Mesenteric fat pad (tissue), 1 donor: ENCODE data around the gene GARIN5A. TPM values are rescaled to one million over a fixed set of nuclear protein-coding genes. Genes with fewer than 3 reads are reported as not detected.

ENCODE experiments used
- DNase-seq: peaks from one replicate; pipeline ENCODE4 v3.0.0-alpha.2; 2020; ENCODE audit warnings: low spot score
- long read RNA-seq: library from polyadenylated mRNA; unstranded; transcript quantifications from one replicate; pipeline ENCODE4 v2.0.0, GENCODE V29; 2020
- total RNA-seq: library from RNA; stranded (reverse); fragmentation: NEBNext Ultra II Directional; extraction: Animal tissue kit (Norgen Biotek cat#: 25700); gene quantifications from one replicate; pipeline ENCODE4 v1.2.1, GENCODE V29; 2021
- donor health status: DM: yes; HTN: yes; CAD: no.

GARIN5A gene
- total RNA-seq: 0.35 TPM
- long read RNA-seq, partial matches to known transcripts: 0 of 1 reads
- long read RNA-seq, other reads (novel, unspliced or antisense): 1 of 1 reads

DNA sequence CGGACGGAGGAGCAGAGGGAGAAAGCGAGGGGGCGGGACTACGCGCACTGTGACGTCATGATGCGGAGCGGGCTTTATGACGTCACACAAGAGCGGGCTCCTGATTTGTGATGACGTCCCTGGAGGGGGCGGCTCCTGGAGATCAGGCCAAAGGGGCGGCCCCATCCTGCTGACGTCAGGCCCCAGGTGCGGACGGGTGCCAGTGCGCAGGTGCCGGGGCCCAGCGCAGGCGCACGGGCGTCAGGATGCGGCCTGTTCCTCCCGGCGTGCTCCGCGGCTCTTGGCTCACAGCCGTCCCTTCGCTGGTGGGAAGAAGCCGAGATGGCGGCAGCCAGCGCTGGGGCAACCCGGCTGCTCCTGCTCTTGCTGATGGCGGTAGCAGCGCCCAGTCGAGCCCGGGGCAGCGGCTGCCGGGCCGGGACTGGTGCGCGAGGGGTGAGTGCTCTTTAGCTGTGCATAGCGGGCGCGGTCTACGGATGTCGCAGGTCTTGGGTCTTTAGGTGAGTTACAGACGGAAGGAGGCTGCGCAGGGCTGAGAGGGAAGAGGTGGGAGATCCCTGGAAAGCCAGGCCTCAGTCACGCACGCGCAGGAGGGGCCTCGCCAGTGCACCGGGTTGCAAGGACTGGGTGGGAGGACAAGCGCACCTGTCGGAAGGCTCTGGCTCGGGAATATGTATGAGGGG, at the start of gene GARIN5A, which contains the start of gene EMC10:
Gene GARIN5A, minus strand, starts transcription at position 625 of the 683 bp plus-strand sequence. Its CDS starts 460 bp downstream, at position 165.
Gene EMC10, plus strand, starts transcription at position 284 of the 683 bp plus-strand sequence. Its CDS starts 38 bp downstream, at position 322.
- DNase-seq: peak; percentile 96

- DNase-seq: no peak
Measured at GRCh38 chr19:50522881-50523280, 46.2 kb upstream of the GARIN5A start.

- no peak for DNase-seq
Measured at GRCh38 chr19:50520822-50521465, 44.3 kb upstream of the GARIN5A start.

DNA sequence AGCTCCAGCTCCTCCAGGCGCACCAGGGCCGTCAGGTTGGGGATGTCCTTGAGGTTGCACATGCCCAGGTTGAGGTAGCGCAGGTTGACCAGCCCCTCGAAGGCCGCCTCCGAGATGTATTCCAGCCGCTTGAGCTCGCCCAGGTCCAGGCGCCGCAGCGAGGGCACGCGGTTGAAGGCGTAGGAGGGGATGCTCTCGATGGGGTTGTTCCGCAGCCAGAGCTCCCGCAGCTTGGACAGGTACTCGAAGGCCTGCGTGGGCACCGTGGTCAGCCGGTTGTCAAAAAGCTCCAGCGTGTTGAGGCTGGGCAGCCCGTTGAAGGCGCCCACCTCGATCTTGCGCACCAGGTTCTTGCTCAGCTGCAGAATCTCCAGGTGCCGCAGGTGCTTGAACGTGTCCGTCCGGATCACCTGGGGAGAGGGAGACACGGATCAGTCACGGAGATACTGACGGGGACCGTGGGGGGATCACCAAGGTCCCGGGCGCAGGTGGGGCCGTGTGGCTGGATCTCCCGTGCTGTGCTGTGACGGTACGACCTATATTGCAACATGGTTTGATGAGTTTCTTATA, 42.4 kb upstream of the GARIN5A start:
- no peak for DNase-seq

- DNase-seq: no peak
Measured at GRCh38 chr19:50518091-50519005, 41.7 kb upstream of the GARIN5A start.

DNA sequence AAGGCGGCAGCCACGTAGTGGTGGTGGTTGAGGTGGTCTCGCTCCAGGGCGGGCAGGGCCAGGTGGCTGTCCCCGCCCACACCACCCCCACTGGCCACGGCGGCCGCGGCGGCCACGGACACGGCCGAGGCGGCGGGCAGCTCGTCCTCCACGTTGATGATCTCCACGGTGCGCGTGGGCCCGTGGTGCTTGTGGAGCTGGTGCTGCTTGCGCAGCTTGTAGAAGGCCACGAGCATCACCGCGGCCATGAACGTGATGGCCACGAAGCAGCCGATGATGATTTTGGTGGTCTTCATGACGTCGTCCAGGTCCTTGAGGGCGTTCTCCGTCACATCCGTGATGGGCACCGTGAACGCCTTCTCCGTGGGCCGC, 41.0 kb upstream of the GARIN5A start:
- no peak for DNase-seq

- no peak for DNase-seq
Measured at GRCh38 chr19:50516964-50517703, 40.5 kb upstream of the GARIN5A start.

- DNase-seq: no peak
Measured at GRCh38 chr19:50516456-50516855, 39.8 kb upstream of the GARIN5A start.

- no peak for DNase-seq
Measured at GRCh38 chr19:50515168-50515561, 38.5 kb upstream of the GARIN5A start.

DNA sequence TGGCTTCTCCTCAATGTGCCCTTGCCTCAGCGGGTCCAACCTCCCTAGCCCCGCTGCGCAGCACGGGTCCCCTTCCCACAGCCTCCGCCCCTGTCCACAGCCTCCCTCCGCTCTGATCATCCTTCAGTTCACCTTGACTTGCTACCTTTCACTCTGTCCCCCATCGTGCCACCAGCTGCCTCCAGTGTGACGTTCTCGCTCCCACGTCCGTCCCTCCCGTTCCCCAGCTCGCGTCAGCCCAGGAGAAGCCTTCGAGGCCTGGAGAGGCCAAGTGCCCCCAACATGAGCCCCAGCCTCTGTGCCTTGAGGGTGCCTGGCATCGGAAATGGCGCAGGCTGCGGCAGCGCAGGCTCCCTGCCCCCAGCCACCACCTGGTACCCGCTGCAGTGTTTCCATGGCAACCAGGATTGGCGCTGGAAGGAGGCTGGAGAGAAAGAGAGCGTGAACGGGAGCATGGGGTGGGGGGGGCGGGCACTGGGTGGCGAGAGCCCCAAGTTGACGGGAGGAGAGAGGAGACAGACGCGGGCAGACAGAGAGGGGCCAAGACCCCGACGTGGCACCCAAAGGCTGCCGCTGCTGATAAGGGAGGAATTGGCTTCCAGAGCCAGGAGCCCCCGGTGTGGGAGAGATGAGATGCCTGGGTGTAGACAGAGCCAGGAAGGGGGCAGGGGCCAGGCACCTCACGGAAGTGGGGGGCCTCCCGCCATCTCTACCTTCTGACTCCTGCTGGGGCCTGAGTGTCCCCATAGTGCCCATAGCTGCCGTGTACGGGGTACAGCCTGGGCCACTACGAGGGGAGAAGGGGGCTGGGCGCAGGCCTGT, 37.9 kb upstream of the GARIN5A start:
- no peak for DNase-seq

DNA sequence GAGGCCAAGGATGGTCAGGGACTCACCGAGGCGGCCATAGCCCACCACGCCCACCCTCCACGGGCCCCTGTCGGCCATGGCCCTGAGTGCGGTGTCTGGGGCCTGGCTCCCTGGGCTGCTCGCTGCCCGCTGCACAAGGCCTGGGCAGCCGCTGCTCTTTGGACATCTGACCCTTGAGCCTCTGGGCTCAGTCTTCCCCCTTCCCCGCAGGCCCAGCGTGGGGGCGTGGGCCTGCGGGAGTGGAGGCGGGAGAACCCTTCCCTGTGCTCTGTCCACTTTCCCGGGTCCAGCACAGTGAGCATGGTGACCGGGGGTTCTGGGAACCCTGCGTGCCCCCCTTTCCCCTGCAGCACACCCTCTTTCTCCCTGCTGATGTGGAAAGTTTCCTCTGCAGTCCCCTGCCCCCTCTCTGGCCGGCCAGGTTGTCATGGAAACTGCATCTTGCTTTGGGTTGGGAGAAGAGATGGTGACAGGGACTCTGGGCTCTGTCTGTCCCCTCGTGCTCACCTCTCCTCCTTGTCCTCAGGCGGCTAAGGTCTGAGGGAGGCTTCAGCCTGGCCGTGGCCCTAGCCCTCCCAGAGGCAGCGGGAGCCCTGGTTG, 37.2 kb upstream of the GARIN5A start, which contains the start of gene ASPDH:
Gene ASPDH, minus strand, starts transcription at position 168 of the 600 bp plus-strand sequence. Its CDS starts 90 bp downstream, at position 78.
- DNase-seq: no peak

DNA sequence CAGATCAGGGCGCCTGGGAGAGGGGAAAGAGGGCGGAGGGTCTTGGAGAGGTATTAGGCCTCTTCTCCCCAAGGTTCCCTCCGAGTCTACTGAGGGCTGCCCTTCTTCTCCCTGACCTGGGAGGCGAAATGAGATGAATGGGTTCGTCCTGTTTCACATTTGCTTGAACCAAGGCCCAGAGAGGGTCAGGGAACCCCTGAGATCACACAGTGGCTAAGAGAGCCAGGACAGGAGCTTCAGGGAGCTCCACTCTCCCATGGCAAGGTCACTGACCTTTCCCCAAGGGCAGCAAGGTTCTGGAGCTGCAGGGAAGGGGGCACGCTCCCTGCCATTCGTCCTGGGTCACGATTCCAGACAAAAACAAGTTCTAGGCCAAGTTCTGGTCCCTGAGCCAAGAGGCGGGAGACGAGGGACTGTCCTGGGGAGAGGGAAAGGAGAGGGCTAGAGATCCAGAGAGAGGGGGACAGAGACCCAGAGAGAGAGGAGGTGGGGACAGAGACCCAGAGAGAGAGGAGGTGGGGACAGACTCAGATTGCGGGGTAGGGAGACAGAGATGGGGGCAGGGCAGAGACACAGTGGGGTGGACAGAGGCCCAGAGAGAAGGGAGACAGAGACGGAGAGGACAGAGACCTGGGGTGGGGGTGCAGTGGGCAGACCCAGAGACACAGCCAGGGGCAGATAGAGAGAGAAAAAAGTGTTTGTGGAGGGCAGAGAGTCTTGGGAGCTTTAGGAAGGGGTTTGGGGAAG, 36.5 kb upstream of the GARIN5A start:
- DNase-seq: no peak

GRCh38 chr19:50512112-50512998, 35.7 kb upstream of the GARIN5A start:
- no peak for DNase-seq

DNA sequence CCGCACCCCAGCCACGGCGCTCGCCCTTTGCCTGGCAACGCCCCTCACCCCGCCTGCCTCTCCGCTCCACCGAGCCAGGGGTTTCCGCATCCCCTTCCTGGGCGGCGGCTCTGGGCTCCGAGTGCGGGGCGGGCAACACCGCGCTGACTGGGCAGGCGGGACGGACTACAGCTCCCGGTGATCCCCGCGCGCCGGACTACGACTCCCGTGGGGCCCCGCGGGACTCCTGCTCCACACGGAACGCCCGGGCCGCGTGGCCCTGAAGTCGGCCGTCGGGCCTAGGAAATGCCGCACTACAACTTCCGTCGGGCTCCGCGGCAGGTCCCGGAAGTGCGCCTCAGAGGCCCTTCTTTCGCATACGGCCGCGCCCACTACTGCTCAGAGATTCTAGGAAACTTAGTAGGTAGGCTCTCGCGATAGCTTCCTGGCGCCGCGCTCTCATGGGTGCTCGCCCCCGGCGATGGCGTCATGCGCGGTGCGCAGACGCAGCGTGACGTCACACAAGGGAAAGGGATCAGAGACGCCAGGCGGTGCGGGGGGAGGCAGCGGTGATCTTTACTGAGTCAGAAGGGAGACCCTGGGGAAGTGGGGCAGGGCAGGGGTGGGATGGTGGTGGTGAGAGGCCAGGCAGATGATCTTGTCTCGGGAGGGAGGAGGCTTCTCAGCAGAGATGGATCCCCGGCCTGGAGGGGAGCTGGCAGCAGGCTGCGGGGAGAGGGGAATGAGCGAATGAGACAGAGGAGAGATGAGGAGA, 34.6 kb upstream of the GARIN5A start, which contains the start of gene JOSD2:
Gene JOSD2, minus strand, starts transcription at position 123 of the 754 bp plus-strand sequence. CDS start 760 bp downstream, outside the sequence.
- peak; percentile 99 for DNase-seq

DNA sequence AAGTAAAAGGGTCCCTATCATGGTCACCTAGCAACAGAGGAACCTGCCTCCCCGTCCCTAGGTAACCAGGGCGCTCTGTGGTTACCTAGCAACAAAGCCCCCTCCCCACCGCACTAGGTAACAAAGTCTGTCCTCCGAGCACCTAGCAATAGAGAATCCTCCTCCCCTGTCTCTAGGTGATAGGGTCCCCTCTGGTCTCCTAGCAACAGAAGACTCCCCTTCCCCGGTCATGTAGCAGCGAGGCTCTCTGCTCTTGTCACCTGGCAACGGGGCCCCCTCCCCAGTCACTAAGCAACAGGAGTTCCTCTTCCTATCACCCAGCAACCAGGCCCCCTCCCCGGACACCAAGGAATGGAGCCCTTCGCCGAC, 34.0 kb upstream of the GARIN5A start:
- no peak for DNase-seq

DNA sequence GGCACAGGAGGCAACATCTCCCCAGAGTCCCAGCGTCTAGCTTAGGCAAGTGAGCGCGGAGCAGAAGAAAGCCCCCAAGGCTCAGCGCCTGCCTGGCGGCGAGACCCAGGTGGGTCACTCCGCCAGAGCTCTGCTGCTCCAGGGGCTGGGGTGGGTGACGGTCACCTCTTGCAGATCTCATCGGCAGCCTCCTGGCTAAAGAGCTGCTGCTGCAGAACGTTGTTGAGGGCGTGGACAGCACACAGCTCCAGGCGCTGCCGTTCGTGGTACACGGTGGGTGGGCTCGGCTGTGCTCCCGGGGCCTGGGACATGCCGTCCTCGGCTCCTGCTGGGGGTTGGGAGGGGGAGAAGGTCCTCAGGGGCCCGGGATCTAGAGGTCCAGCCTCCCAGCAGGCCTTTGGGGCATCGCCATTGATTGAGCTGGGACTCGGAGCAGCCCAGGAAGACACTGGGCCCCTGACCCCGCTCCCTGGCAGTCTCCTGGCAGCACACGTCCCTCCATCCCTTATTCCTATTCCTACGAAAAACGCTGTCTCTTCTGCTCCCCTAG, 33.5 kb upstream of the GARIN5A start:
- DNase-seq: no peak
